SKM-1 (cell line): ENCODE results near the gene CDH5.
"Not testable (repeated sequence)": the region's sequence is repeated elsewhere in the genome, so short reads cannot be mapped to it uniquely, and the experiment has no call there.

Source experiments
- DNase-seq: peaks from one replicate; lab custom pipeline; 2025; ENCODE audit not compliant: unreplicated experiment; lab: John Stamatoyannopoulos, UW

The CDH5 gene

GRCh38 chr16:66435896-66436295 is 69.4 kb downstream of the CDH5 start:
- DNase-seq: no peak

- no peak for DNase-seq
Observed at GRCh38 chr16:66437391-66437945, 71.0 kb downstream of the CDH5 start.

- DNase-seq: no peak
Observed at GRCh38 chr16:66438536-66438935, 72.0 kb downstream of the CDH5 start.

GRCh38 chr16:66439051-66439730 is 72.7 kb downstream of the CDH5 start:
- DNase-seq: no peak

GRCh38 chr16:66440271-66440802 is 73.8 kb downstream of the CDH5 start:
- no peak for DNase-seq

GRCh38 chr16:66440970-66441369 is 74.5 kb downstream of the CDH5 start:
- no peak for DNase-seq

- DNase-seq: no peak
Observed at GRCh38 chr16:66441586-66442375, 75.3 kb downstream of the CDH5 start.

- no peak for DNase-seq
Observed at GRCh38 chr16:66442502-66443268, 76.2 kb downstream of the CDH5 start.

- no peak for DNase-seq
Observed at GRCh38 chr16:66443269-66443652, 76.8 kb downstream of the CDH5 start.

- no peak for DNase-seq
Observed at GRCh38 chr16:66444049-66444481, 77.6 kb downstream of the CDH5 start.

- DNase-seq: no peak
Observed at GRCh38 chr16:66446737-66447136, 80.2 kb downstream of the CDH5 start.

GRCh38 chr16:66447491-66447890 is 81.0 kb downstream of the CDH5 start:
- no peak for DNase-seq

GRCh38 chr16:66451548-66451947 is 85.1 kb downstream of the CDH5 start:
- DNase-seq: no peak

- DNase-seq: not testable (repeated sequence)
Observed at GRCh38 chr16:66453230-66453629, 86.7 kb downstream of the CDH5 start.
